Cortex of kidney (tissue), 1 donor: ENCODE data around the gene GLB1L.
"Not testable (repeated sequence)": the region's sequence is repeated elsewhere in the genome, so short reads cannot be mapped to it uniquely, and the experiment has no call there.

Source experiments
- DNase-seq: peaks from one replicate; lab custom pipeline; 2025; lab: John Stamatoyannopoulos, UW

GLB1L gene

DNA sequence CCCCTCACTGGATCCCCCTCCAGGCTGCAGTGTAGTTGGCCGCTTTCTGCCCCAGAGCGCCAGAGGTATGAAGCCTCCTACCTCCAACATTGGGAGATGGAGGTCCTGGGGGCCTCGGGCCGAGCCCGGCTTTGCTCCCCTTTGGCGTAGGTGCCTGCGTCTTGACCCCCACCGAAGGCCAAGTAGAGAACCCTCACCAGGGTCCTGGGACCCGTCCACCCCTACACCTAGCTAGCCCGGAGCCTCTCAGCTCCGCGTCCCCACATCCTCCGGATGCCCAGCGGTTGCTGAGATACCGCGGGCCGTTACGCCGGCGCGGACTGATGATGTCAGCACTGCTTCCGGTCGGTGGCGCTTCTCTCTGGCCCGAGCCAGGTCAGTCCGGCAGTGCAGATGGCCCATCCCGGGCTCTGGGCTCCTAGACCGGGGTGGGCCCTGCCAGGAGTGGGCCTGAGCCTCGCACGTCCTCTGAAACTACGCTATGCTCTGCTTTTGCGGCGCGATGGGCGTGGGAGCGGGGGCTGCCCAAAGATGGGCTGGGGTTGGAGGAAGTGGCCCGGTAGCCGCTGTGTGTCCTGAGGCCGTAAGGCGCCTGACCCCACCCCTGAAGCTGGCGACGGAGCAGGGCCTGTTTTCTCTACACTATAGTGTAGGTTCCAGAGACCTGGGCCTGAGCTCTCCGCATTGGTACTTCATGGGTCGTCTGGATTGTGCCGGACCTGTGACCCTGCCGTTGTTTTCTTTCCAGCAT, at the start of gene GLB1L, which contains the start of gene STK16:
GLB1L (minus strand) TSS at position 297 of the 751 bp plus-strand sequence. CDS start 1,871 bp downstream, outside the sequence.
STK16 (plus strand) TSS at position 332 of the 751 bp plus-strand sequence. CDS start 521 bp downstream, outside the sequence.
- DNase-seq: no peak

DNA sequence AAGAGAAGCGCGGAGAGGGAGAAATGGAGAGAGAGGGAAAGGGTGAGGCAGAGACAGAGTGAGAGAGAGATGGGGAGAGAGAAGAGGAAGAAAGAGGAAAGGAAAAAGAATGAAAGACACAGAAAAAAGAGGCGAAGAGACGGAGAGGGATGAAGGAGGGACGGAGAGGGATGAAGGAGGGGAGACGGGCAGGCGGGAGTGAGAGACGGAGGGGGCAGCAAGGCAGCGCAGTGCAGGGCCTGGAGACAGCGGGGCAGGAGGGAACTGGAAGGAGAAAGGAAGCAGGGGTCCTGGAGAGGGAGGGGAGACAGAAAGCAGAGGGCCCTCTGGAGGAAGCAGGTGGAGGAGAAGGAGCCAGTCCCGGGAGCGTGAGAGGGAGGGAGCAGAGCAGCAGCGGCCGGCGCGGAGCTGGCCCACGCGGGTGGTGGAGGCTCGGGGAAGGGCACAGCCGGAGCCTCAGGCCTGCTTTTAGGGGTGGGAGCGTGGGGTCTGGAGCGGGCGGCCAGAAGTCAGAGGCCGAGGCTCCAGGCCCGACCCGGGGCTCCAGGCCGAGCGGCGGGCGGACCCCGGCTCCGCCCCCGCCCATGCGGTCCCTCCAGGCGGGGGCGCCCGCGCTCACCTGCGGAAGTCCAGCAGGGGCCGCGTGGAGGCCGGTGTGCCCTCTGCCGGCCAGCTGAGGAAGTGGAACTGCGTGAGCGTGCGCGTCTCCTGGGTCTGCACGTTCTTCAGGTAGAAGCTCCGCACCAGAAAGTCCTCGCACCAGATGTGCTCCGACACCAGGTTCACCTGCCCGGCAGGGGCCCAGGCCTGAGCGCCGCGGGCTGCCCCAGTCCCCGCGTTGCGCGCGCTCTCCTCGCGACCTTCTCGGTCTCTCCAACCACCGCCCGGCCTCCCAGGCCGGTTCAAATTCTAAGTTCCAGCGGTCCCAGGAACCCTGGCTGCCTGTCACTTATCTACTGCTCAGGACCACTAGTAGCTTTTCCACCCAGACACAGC, 49.4 kb upstream of the GLB1L start:
- no peak for DNase-seq

DNA sequence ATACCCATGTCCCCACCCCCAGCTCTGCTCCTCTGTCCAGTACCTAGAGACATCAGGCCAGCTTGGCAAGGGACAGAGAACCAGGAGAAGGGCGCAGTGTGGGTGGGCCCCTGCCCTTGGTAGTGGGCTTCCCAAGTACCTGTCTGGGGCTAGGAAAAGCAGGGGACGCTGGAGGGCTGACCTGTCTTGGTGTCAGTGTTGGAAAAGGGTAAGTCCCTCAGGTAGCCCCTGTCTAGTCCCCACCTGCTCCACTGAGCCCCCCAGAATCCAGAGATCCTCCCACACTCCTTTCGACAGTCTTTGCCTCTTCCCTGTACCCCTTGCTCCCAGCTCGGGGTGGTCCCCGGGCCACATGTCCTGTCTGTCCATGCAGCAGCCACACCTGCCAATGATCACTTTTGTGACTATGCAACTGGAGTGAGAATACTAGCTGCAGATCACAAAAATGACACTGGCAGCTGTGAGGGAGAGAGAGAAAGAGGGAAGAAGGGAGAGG, 48.5 kb upstream of the GLB1L start:
- DNase-seq: no peak

DNA sequence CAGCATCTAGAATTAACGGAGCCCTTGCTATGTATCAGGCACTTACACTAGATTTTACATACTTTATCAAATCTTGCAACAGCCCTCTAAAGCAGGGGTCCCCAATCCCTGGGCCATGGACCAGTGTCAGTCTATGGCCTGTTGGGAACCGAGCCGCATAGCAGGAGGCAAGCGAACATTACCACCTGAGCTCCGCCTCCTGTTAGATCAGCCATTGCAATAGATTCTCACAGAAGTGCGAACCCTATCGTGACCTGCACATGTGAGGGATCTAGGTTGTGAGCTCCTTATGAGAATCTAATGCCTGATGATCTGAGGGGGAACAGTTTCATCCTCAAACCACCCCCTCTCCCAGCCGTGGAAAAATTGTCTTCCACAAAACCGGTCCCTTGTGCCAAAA, 47.4 kb upstream of the GLB1L start:
- DNase-seq: no peak

DNA sequence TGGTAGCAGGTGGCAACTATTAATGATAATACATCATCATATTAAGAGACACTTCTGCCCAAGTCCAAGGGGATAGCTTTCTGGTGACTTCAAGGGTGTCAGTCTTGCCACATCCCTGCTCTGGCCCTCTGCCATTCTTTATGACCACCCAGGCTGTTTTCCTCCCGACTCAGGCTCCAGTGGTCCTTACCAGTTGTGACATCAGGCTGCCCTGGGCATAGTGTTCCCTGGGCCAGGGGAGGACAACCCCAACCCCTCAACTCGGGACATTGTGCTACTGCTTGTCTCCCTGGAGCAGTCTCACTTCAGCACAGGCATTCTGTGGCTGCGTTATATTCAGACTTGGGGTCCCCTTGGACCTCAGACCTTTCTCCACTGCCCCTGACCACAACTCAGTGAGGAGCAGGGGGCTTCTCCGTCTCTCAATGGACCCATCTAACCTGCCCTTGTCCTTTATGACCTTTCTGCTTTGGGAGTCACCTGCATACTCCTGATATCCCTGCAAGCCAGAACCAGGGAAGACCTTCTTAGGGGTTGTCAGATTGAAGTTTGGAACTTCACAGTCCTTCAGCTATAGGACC, 46.8 kb upstream of the GLB1L start:
- no peak for DNase-seq

DNA sequence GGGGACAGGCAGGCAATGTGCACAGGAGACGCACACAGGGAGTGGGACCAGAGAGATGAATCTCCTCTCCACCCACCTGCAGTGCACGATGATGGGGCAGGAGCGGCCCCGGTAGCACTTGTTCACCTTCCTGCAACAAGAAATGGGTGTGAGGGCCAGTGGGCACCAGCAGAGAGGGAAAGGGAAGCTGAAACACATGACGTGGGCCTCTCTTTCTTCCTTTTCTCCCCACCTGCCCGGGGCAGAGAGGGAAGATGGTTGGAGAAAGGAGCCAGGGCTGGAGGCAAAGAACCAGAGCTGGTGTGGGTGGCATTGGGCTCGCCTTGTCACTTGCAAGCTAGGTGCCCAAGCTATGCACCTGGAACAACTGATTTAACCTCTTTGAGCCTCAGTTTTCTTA, 46.1 kb upstream of the GLB1L start:
- DNase-seq: no peak

DNA sequence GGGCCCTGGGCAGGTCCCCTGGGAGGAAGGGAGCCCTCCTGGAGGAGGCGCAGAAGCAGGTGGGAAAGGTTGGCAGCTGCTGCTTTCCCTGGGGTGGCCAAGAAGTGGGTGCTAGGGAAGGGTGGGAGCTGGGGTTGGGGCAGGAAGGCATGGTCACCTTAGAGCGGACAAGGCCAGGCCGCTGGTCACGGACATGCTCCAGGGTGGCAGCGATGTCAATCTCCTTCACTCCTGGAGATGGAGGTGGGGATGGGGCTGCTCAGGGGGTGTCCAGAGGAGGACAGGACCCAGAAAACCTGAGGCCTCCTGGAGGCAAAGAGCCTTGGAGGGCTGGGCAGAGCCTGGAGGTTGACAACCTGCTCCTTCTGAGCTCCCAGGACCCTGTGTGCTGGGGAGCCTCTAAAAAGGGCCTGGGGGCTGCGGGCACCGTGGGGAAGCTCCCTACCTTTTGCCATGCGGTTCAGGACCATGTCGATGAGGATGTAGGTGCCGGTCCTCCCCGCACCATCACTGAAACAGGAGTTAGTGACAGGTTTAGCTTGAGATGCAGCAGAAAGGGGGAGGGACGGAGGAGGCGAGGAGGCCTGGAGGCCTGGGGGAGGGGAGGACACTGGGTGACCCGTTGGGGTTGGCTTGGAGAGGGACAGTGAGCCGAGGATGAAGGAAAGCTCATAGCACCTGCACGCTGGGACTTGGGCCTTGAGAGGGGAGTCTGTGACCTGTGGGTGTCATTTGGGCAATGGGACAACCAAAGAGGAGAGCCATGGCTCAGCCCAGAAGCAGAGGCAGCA, 45.3 kb upstream of the GLB1L start:
- no peak for DNase-seq

DNA sequence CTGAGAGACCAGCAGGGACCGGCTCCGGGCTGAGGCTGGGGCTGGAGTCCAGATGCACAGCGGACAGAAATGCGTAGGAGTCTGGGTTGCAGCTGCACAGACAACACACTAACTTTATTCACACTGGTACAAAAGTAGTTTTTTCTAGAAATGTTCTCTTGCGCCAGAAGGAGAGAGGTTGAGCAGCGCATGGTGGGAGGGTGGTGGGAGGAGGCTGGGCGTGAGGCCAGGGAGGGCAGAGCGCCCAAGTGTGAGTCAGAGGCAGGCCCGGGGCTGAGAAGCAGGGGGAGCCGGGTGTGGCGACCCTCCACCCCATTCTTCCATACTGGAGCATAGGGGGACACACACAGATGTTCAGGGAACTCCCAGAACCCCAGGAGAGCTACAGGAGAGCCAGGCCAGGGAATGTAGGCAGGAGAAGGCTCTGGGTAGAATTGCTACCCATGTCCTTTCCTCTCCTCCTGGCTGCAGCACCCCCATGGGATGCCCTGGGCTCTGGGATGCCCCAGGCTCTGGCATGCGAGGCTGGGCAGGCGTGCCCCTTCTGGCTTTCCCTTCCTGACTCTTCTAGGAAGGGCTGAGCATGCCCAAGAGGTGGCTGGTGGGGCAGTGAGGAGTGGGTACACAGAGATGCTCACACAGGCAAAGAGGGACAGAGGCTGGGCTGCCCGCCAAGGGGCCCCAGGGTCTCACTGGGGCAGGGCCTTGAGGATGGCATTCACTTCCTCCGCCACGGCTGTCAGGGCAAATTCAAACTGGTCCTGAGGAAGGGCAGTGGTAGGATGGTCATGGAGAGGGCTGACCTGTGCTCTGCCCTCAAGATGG, 44.5 kb upstream of the GLB1L start:
- DNase-seq: no peak

DNA sequence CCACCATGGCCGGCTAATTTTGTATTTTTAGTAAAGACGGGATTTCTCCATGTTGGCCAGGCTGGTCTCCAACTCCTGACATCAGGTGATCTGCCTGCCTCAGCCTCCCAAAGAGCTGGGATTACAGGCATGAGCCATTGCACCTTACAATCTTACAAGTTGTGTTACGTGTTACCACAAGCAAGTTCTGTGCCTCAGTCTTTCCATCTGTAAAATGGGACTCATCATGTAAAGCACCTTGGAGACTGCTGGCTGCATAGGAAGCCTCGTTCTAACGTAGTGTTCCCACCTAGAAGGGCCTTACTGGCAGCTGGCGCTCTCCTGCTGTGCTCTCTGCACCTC, 43.9 kb upstream of the GLB1L start:
- DNase-seq: no peak

DNA sequence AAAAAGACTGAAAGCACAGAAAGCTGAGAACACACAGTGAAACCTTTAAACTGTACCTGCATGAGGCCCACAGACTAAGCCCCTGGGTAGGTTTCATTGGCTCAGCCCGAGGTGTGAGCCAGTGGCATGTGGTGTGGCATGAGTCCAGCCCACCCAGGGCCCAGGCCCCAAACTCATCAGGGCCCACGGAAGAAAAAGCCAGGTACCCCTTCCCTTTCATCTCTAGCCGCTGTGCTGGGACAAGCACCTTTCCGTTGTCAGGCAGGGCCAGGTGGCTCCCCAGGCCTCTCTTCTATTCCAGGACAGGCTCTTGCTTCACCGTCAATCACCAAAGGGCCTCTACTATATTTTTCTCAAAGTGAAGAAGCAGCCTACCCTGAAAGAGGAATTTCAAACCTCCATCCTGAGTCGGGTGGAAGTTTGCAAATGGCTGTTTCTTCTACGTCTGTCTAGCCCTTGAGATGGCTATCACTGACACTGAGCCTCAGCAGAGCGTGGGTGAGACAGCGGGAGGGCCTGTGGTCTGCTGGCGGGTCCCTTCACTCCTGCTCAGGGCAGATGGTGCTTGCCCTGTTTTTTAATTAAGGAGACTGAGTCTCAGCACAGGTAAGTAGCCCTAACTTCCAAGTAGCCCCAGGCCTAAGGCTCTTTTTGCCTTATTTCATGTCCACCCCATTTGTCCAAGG, 42.5 kb upstream of the GLB1L start:
- DNase-seq: no peak

DNA sequence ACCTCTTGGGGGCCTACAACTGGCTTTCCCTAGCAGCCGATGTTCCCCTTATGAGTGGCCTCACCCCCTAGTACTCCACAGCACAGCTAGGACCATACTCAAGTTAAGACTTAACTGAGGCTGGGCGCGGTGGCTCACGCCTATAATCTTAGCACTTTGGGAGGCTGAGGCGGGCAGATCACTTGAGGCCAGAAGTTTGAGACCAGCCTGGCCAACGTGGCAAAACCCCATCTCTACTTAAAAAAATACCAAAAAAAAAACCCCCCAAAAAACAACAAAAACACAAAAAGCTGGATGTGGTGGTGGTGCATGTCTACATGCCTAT, 41.8 kb upstream of the GLB1L start:
- DNase-seq: not testable (repeated sequence)

DNA sequence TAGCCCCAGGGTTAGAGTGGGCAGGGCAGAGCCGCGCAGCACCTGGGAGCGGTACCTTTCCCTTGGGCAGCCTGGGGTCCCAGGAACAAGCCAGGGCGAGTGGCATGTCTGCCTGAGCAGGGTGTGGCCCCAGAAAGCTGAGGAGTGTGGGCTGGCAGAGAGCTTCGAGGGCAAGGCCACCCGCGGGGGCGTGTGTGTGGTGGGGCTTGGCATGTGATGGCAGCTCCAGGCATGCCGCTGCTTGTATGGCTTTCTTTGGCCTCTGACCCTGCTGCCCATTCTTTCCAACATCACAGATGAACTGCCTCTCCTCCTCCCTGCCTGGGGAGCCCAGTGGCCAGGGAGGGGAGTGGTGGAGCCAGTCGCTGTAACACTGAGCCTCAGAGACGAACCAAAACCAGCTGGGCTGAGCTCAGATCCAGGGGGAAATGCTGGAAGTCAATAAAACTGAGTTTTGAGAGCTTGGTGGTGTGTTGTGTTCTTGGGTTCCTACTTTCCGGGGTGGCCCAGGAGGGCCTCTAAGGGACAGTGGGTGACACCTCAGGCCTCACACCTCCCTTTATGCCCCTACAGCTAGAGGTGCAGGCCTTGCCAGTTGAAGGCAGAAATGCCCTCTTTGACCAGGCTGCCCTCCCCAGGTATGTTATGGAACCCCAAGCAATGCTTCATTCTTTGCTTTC, 41.3 kb upstream of the GLB1L start:
- DNase-seq: no peak

DNA sequence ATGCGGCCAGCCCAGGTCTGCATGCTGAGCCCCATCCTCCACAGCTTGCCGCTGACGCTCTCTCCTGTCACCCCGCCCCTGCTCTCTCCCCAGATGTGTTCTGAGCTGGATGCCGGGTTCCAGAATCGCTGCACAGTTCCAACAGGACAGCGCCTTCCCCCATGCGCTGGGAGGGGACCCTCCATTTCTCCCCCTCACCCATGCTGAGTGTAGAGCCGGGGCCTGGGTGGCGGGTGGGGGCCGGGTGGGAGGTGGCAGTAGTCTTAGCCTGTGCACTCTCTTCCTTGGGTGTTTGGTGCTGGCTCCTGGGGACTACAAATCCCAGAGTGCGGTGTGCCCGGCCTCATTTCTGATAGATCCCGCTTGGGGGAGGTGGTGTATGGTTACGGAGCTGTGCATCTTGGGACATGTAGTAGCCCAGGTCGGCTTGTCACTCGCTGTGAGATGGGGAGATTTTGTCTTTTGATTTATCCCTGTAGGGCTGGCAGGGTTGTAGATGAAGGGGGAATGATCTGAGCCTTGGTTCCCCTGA, 40.7 kb upstream of the GLB1L start:
- no peak for DNase-seq

DNA sequence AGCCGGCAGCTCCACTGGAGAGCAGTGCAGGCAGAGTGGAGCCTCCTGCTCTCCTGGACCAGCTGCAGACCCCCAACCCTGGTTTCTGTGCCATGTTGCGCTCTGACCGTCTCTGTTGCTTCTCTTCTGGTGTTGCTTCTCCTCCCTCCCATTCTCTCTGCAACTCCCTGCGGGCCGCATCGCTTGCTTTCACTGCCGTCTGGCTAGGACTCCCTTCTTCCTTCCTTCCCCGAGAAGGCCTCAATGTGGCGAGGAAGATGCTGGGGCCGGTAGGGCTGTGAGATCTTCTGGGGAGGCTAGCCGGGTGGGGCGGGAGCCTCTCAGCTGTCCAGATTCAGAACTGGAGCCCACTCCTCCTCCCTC, 40.1 kb upstream of the GLB1L start:
- no peak for DNase-seq

DNA sequence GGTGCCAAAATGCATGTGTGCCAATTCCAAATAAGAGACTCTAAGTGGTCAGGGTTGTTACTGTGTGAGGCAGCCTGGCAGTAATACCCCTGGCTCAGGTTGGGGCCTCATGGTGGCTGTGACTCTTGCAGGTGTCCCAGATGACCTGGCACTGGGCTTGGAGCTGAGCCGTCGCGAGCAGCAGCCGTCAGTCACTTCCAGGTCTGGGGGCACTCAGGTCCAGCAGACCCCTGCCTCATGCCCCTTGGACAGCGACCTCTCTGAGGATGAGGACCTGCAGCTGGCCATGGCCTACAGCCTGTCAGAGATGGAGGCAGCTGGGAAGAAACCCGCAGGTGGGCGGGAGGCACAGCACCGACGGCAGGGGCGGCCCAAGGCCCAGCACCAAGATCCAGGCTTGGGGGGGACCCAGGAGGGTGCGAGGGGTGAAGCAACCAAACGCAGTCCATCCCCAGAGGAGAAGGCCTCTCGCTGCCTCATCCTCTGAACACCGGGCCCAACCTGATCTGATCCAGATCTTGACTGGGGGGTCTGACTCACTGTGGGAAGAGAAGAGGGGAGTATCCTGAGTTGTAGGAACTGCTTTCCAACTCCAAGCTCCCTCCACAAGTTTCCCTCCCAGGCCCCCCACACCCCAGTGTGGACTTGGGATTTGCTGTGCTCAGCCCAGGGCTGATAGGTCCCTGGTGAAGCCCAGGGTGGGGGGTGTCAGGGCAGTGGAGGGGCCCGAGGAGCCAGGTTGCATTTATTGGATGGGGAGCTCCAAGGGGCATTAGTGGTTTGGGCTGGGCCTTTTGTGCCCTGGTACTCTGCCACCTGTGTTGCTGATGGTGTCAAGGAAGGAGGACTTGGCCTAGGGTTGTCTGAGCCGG, 39.5 kb upstream of the GLB1L start:
- DNase-seq: no peak

DNA sequence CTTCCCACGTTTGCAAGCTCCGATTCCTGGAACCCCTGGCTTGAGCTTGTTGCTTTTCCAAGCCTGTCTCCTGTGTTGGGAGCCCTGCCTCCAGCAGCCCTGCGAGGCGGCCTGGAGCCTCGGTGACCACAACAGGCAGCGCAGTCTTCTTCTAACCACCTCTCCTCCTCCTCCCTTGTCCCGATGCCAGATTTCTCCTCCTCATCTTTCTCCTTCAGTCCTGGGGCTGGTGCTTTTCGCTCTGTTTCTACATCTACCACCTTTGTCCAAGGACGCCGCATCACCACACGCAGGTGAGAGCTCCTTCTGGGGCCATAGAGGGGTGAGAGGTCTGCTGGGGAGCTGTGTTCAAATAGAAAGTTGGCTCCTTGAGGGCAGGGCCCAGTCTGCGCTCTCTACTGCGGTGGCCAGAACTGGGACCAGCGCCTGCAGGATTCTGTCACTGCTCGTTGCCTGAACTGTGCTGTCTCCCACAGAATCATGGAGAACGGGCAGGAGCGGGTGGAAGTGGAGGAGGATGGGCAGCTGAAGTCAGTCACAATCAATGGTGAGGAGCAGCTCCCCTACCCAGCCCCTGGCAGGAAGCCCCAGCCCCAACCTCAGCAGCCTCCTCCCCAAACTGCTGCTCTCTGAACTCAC, 37.8 kb upstream of the GLB1L start:
- DNase-seq: no peak

DNA sequence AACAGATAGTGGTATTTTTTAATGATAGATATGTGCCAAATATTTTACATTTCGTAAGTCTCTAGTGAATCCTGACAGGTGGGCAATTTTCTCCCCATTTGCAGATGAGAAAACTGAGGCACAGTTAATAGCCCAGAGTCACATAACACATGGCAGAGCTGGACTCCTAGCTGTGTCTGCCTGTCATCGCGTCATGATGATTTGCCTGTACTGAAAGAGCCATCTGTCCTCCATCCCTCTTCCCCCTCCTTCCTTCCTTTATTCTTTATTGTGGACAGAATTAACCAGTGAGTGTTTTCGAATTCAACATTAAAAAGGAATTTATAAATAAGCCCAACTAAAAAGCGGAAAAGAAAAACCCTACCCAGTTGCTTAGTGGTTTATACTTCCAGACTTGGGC, 37.1 kb upstream of the GLB1L start:
- DNase-seq: no peak

DNA sequence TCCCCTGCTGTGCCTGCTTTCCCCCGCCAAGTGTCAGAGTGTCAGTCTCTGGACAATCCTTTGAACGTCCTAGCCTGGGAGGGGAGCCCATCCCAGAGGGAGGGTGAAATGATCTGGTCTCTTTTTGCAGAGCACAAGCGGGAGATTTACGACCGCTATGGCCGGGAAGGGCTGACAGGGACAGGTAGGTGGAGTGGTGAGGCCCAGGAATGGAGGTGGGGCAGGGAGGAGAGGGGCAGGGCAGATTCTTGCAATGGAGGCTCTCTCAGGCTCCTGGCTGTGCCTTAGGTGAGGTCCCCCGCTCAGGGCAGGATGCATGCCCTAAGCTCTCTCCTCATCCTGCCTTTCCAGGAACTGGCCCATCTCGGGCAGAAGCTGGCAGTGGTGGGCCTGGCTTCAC, 36.3 kb upstream of the GLB1L start:
- no peak for DNase-seq
